ENCODE measurements around the gene SHC3.

Gene SHC3

GRCh38 chr9:88968799-88969198 is 209.8 kb downstream of the SHC3 start:
- DNase-seq (ENCODE audit: extremely low read depth in 1 of 2, low read depth in 1 of 2): no peak

- DNase-seq (ENCODE audit: extremely low read depth in 1 of 2, low read depth in 1 of 2): no peak
Measured at GRCh38 chr9:88966894-88967676, 211.5 kb downstream of the SHC3 start.

GRCh38 chr9:88965473-88965872 is 213.1 kb downstream of the SHC3 start:
- DNase-seq (ENCODE audit: extremely low read depth in 1 of 2, low read depth in 1 of 2): no peak

GRCh38 chr9:88960632-88961031 is 218.0 kb downstream of the SHC3 start:
- DNase-seq (ENCODE audit: extremely low read depth in 1 of 2, low read depth in 1 of 2): no peak

GRCh38 chr9:88959727-88960469 is 218.7 kb downstream of the SHC3 start:
- no peak for DNase-seq (ENCODE audit: extremely low read depth in 1 of 2, low read depth in 1 of 2)

GRCh38 chr9:88957526-88957925 is 221.1 kb downstream of the SHC3 start:
- DNase-seq (ENCODE audit: extremely low read depth in 1 of 2, low read depth in 1 of 2): no peak
